Stimulated activated CD8-positive, alpha-beta memory T cell treated with anti-CD3 and anti-CD28 coated beads, Interleukin-15, amount 100 ng/mL, for 24 hours (primary cell): Measurements from ENCODE around the gene EEF2.
"Not testable (repeated sequence)": the region's sequence is repeated elsewhere in the genome, so short reads cannot be mapped to it uniquely, and the experiment has no call there.

ENCODE experiments used
- DNase-seq: peaks from one replicate; pipeline ENCODE4 v3.0.0-alpha.2; 2020; ENCODE audit warnings: low read depth

EEF2 gene

DNA sequence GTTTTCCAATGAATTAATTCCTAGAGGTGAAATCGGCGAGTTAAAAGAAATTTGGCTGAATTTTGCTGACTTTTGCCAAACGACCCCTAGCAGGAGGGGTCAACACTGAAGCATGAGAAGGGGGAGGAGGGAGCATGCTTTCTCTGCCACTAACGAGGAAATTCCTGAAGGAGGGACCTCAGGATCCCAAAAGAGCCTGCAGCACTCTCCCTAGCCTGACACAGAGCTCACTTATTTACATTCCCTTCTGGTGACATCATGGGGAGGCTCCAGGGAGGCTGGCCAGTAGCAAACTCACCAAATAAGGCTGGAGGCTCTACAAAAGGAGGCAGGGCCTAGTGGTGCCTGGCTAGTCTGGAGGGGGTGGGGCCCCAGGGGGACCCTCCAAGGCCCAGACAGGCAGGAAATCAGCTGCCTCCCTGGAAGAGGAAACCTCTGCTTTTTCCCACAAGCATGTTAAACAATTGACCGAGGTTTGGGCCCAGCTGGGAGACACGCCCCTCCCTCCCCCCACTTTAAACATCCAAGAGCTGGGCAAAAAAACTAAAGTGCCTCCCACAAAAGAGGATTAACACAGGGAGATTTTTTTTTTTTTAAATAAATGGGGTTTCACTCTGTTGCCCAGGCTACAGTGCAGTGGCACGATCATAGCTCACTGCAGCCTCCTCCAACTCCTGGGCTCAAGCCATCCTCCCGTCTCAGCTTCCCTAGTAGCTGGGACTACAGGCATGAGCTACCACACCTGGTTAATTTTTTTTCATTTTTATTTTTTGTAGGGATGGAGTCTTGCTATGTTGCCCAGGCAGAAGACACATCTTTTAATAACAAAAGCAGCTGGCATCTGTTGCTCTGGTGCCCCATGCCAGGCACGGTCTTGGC, 16.5 kb downstream of the EEF2 start:
- DNase-seq, result no peak

DNA sequence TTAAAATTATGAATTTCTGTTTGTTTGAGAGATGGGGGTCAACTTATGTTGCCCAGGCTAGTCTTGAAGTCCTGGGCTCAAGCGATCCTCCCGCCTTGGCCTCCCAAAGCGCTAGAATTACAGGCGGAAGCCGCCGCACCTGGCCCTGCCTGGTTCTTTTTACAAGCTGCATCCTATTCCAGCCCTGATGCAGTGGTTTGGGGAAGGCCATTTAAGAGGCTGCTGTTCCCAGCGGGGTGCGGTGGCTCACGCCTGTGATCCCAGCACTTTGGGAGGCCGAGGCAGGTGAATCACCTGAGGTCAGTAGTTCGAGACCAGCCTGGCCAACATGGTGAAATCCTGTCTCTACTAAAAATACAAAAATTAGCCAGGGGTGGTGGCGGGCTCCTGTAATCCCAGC, 17.3 kb downstream of the EEF2 start:
- not testable (repeated sequence) for DNase-seq

DNA sequence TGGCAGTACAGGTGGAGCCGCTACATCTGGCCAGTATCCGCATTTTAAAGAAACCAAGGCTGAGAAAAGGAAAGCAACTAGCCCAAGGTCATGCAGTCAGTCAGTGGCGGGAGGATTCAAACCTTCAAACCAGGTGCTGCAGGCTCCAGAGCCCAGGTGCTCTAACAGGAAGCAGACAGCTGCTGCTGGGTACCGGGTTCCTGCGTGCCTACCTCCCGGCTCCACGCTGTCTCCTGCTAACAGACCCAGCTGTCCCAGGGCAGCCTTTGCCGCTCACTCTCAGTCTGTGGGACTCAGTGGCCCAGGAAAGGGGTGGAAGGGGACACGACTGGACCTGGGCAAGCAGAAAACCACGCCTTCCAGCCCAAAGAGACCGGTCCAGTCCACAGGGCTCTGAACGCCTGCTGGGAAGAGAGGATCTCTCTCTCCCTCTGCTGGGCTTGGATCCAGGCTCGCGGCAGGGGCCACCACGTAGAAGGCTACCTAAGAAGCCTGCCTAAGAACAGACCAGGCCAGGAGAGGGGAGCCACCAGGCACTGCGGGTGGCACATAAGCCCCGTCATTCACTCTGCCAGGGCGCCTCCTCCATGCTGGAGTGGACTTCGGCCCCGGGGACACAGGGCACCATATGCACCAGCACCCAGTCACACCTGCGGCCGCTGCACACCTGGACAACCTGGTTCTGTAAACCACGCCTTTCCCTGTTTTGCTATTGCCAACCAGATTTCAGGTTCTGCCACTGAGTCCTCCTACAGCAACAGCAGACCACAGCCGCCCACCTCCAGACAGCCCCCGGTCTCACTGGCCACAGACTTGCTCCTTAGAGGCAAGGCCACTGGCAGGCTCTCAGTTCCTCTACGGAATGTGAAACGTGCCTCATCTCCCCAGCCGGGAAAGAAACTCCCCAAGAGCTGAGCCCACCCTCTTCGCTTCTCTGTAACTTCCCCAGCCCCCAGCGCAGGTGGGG, 18.9 kb downstream of the EEF2 start:
- no peak for DNase-seq

DNA sequence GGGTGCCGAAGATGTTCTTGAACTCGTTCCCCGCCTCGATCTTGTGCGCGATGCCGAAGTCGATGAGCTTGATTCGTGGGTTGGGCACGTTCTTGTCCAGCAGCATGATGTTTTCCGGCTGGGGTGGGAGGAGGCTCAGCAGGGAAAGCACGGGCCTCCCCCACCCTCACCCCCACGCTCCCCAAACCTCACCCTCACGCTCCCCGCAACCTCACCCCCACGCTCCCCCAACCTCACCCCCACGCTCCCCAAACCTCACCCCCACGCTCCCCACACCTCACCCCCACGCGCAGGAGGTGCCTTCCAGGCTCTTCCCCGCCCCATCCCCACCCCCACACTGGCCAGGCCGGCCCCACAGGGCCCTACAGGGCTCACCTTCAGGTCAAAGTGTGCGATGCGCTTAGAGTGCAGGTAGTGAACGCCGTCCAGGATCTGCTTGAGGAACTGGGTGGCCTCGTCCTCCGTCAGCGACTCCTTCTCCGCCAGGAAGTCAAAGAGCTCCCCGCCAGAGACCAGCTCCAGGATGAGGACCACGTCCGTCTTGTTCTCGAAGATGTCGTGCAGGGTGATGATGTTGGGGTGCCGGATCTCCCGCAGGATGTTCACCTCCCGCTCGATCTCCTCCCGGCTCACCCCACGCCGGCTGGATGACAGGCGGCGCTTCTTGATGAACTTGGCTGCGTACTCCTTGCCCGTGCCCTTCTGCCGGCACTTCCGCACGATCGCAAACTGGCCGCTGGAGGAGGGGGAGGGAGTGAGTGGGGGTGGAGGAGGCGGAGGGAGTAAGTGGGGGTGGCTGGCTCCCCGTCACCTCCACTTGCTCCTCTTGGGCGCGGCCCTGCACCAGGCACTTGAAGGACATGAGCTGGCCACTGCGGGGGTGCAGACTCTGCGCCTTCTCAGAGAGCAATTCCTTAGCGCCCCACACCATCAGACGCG, 20.7 kb downstream of the EEF2 start:
- DNase-seq, result no peak

DNA sequence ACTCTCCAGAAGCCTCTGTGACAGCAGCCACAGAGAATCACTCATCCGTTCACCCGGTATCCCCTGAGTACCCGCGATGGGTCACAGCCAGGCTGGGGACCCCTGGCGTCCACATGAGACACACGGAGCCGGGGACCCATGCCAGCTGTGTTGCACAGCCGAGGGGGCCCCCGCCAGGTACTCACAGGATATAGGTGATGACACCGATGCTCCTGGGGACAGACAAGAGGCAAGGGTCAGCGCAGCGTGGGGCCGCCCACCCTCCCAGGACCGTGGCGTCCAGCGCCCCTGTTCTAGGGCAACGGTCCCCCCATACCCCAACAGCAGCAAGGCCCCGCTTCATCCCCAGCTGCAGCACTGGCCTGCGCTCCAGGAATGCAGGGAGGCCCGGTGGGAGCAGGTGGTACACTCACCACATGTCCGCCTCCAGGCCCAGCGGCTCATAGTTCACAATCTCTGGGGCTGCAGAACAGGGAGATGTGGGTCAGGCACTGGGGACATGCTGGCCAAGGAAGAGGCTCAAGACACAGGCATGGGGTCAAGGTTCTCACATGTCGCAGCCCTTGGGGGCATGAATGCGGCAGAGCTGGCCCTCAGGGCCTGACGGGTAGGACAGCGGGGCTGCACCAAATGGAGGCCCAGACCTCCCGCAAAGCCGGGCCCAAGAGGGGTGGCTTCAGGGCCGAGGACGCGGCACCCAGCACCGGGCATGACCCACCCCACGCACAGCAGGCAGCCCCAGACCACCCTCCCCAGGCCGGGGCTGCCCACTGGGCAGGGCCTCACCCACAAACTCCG, 21.6 kb downstream of the EEF2 start:
- DNase-seq, result no peak

DNA sequence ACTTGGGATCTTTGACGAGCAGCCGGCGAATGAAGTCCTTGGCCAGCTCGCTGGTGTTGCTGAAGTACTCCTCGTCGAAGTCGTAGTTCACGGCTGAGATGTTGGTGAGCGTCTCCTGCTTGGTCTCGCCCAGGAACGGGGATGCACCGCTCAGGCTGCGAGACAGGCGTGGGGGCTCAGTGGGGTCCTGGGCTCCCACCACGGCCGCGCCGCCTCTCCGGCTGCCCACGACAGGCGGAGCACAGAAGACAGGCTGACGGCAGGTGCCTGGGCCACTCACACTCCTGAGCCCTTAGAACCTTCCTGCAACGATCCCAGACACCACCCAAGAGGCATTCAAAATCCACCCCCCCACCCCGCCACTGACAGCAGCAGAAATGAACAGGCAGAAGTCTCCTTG, 24.3 kb downstream of the EEF2 start:
- DNase-seq, result no peak

DNA sequence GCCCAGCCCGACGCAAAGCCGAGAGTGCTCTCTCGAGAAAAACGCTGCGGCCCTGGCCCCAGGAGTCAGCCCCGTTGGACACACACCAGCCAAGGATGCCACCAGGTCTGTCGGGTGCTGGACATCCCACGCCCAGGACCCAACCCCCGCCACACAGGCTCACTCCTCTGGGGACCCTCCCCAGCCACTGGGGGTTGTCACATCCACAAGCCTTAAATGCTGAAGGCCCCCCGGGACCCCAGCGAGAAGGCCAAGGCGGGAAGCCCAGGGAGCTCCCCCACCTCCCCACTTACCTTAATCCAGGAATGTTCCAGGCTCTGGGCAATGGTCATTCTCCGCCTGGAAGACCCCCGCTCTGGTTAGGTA, 25.5 kb downstream of the EEF2 start:
- DNase-seq, result no peak

DNA sequence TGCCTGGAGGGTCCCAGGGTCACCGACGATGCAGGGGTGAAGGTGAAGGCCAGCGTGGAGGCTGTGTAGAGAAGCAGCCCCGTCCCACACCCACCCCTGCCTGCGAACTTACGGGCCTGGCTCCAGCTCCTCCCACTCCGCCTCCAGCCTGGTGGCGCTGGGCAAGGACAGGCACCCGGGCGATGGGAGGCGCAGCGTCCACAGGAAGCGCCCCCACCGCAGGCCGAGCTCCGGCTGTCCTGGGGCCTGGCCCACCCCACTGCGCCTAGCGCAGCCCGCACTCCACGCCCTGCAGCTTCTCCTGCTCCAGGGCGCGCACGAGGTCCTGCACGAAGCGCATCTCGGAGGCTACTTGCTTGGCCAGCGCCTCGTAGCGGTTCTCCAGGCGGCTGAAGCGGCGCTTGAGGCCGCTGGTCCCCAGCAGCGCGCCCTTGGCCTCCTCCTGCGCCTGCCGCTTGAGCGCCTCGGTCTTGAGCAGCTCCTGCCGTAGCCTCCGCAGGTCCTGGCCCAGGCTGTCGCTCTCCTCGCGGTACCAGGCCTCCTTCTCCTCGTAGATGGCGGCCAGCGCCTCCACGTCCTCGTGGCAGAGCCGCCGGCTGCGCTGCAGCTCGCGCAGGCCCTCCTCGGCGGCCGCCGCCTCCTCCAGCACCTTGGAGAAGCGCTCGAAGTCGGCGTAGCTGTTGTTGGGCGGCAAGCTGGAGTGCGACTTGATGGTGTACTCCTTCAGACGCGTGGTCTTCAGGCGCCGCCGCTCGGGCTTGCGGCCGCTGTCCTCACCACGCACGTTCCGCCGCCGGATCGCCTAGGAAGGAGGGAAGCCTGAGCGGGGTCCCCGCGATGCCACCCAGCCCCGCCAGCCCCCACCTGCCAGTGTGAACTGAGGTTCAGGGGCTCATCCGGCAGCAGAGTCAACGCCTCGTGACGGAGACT, 26.2 kb downstream of the EEF2 start:
- DNase-seq, result no peak

DNA sequence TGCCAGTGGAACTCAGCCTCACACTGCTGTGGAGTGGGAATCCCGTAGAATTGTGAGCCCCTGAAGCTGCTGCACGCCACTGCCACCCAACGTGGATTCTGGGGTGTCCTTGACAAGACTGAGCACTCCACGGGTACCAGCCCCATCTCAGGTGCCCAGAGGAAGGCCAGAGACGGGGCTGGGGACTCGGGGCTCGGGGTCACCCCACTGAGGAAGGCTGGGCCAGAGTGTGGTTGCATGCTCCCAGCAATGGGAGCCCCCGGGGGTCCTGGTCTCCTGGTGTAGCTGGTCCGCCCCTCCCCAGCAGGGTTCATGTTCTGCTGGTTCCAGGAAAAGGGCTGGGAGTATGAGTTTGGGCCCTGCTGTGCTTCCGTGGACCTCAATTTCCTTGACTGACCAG, 29.6 kb downstream of the EEF2 start:
- DNase-seq, result no peak

DNA sequence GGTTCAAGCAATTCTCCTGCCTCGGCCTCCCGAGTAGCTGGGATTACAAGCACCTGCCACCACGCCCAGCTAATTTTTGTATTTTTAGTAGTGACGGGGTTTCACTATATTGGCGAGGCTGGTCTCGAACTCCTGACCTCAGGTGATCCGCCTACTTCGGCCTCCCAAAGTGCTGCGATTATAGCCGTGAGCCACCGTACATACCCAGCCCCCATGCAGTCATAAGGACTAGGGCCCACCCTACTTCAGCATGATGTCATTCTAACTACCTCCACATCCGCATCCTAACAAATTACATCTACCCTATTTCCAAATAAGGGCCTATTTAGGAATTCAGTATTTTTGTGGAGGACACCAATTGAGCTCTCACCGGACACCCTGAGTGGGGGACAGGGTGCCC, 30.0 kb downstream of the EEF2 start:
- not testable (repeated sequence) for DNase-seq

DNA sequence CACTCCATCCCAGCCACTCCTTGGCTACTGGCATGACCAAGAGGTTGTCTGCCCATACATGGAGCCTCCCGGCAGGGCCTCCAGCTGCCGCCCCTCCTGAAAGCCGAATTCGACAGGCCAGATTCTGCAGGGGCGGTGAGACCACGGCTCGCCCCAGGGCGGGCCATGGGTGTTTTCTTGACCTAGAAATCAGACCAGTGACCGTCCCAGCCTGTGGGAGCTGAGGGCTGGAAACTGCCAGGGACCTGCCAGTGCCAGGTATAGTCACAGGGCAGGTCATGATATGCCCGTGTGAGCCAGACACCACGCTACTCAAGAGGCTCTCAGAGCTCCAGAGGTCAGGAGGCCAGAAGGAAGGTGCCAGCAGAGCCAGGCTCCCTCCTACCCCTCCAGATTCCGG, 31.2 kb downstream of the EEF2 start:
- DNase-seq, result no peak

DNA sequence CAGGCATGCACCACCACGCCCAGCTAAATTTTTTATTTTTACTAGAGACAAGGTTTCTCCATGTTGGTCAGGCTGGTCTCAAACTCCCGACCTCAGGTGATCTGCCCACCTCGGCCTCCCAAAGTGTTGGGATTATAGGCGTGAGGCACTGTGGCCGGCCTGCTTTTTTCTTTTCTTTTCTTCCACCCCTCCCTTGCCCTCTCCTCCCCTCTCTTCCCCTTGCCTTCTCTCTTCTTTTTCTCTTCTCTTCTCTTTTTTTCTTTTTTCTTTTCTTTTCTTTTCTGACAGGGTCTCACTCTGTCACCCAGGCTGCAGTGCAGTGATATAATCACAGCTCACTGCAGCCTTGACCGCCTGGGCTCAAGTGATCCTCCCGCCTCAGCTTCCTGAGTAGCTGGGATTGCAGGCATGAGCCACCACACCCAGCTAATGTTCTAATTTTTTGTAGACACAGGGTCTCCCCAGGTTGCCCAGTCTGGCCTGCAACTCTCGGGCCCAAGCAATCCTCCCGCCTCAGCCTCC, 32.4 kb downstream of the EEF2 start:
- not testable (repeated sequence) for DNase-seq

DNA sequence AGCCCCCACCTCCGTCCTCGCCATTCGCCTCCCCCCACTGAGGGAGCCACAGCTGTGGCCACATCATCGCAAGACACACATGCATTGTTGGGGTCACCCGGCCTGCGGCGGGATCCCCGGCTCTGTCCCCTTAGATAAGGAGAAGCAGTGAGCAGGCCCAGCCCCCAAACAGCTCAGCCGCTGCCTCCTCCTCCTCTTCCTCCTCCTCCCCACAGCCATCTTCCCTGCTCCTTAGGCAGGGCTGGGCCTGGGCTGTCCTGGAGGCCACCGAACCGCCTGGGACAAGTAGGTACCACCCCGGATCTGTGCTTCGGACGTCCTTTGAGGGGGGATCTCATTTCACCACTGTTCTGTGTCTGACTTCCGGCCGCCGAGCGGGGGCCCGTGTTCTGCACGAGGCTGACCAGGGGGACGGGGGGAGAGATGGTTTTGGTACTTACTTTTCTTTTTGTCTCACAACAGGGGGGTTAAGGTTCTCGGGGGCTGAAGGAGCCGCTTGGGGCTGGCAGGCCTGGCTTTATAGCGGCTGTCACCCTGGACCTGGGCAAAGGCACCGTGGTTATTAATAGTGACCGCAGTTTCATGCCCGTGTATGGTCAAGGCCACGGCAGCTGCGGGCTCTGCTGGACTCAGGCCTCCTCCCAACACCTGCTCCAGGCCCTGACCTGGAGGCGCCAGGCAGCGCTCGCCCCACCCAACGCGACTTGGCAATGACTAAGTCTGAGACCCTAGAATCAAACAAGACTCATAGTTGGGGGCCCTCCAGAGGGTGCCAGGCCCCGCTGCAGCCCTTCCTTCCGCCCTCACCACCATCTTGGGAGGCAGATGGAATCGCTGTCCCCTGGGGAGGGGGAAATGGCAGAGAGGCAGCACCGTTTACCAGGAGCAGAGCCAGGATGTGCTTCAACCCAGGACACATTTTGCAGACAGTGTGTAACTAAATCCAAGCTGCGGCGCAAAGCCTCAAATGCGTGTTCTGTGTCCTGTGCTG, 34.1 kb downstream of the EEF2 start:
- no peak for DNase-seq

DNA sequence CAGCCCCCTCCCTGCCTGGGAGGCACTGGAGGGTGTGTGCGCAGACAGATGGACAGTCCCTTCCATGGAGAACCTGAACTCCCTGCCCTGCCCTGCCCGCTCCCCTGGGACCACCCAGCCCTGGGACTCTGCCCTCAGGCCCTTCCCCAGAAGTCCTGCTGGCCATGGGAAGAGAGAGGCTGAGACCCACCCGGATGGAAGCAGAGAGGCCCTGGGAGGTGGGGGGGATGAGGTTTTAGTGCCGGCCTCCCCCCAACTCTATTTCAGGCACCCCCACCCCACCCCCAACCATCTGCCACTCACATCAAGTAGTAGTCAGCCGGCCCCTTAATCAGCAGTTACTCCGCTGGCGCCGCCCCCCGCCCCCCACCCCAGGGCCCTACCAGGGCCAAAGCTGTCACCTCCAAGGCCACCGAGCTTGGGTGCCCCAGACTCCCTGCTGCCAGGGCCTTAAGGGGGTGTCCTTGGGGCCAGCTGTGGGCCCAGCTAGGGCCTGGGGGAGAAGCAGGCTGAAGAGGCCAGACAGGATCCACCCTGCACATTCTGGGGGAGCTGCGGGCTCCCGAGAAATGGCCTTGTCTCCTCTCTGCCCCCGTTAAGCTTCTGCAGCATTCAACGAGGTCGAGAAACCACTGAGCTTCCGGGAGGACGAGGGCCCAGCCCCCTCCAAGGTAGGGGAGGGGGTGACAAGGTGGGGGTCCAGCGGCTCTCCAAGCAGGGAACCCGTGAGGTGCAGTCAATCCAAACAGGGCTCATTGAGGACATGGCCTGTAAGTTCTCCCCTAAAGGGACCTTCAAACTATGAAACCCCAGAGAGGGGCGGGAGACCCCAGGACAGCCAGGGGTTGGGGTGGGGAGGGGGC, 35.0 kb downstream of the EEF2 start:
- no peak for DNase-seq

DNA sequence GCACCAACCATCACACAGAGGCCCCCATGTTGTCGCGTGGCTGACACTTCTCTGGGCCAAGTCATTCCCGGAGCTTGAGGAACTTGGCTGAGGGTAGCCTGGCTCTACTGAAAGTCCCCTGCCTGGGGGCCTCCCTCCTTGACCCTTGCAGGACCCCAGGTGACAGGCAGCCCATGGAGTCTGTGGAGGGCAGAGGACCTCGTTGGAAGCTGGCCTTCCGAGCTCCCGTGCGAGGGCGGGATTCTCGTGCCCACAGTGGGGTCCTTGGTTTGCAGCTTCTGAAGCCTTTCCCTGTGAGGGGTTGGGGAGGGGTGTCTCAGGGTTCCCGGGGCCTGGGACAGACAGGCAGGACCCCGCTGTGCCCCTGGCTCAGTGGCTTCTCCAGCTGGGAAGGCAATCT, 36.0 kb downstream of the EEF2 start:
- DNase-seq, result no peak

DNA sequence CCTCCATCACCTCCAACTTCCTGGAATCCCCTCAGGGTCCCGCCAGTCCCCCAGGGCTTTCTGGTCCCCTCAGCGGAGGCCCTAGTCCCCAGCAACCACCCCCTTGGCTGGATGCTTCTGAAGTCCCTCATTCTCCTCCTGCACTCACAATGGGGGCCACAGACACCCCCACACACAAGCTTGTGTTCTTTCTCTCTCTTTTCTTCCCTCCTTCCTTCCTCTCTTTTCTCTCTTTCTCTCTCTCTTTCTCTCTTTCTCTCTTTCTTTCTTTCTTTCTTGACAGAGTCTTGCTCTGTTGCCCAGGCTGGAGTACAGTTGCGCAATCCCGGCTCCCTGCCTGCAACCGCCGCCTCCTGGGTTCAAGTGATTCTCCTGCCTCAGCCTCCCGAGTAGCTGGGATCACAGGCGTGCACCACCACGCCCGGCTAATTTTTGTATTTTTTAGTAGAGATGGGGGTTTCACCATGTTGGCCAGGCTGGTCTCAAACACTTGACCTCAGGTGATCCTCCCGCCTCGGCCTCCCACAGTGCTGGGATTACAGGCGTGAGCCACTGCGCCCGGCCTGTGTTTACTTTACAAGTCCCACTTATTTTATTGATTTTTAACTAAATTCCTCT, 37.8 kb downstream of the EEF2 start:
- not testable (repeated sequence) for DNase-seq

DNA sequence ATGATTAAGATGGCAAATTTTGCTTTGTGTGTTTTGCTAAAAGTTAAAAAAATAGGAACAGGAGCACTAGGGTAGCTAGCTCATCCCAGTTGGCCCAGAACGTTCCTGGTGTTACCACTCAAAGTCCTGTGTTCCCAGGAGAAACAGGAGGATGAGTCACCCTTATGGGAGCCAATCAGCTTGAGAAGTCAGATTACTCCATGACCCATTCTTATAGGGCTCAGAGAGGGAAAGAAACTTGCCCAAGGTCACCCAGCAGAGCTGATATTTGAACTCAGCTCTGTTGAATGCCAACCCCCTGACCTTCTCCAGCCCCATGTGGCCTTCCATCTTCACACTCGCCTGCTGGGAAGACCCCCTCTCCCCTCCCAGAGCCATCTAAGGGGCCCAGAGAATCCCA, 39.4 kb downstream of the EEF2 start:
- DNase-seq, result no peak
